HPDE6-E6E7 (cell line): ENCODE data around the gene RB1.

ENCODE experiments used
- DNase-seq: peaks from one replicate; pipeline ENCODE4 v3.0.0; 2011; ENCODE audit warnings: missing footprints; ENCODE audit errors: extremely low spot score

Gene RB1

GRCh38 chr13:48303359-48304142 is at the start of gene RB1:
Gene RB1 (plus strand): TSS chr13:48303751. CDS start chr13:48303913, 162 bp downstream.
- DNase-seq, result peak; percentile 52

GRCh38 chr13:48253849-48254248 is 49.7 kb upstream of the RB1 start:
- no peak for DNase-seq

DNA sequence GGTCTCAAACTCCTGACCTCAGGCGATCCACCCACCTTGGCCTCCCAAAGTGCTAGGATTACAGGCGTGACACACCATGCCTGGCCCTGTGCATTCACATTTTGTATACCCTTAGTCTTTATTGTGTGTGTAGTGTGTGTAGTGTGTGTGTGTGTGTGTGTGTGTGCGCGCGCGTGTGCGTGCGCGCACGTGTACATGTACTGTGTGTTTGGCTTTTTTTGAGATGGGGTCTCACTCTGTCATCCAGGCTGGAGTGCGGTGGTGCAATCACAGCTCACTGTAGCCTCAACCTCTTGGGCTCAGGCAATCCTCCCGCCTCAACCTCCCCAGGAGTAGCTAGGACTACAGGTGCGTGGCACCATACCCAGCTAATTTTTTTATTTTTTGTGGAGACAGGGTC is 48.5 kb upstream of the RB1 start:
- DNase-seq, result no peak

- no peak for DNase-seq
These were observed 47.6 kb upstream of the RB1 start for GRCh38 chr13:48255954-48256353.

- DNase-seq, result no peak
These were observed 45.5 kb upstream of the RB1 start for GRCh38 chr13:48258002-48258401.

GRCh38 chr13:48258430-48258829 is 45.1 kb upstream of the RB1 start:
- no peak for DNase-seq

GRCh38 chr13:48260970-48261369 is 42.6 kb upstream of the RB1 start:
- no peak for DNase-seq

GRCh38 chr13:48263196-48263595 is 40.4 kb upstream of the RB1 start:
- DNase-seq, result no peak

DNA sequence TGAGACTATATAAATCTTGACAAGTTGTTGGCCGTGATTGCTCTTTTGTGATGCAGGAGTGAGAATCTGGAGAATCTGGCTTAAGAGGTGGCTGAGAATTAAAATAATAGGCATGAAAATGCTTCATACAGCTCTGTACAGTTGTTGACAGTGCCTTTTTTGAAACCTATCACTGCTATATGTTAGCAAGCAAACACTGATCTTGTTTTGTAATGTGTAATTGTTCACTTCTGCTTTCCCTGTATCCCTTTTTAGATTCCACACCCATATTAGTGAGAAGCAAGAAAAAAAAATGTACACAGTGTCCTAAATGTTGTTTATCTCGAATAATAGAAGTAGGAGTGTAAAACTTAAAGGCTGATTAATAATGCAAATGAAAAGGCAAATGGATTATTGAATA is 39.5 kb upstream of the RB1 start:
- no peak for DNase-seq

DNA sequence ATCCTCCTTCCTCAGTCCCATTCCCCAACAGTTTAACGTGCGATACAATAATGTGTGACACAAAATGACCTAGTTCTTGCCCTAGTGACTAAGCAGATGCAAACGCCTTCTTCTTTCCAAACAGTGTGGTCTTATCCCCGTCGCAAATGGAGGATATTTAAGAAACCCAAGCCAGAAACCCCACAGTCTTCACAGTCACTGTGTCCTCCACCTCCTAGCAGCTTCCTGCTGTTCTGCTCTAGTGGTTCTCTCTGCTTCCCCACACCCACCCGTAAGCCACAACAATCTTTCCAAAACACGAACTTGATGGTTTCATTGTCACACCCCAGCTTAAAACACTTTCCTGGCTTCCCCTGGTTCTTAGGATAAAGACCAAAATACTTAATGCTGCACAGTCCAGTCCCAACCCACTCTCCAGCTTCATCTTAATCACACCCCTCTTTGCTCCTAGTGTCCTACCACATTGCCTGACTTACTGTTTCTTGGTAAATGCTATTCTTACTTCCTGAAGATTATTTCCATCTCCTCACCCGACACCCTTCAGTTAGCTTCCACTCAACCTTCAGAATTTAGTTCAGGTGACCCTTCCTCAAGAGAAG is 38.2 kb upstream of the RB1 start:
- DNase-seq, result no peak

DNA sequence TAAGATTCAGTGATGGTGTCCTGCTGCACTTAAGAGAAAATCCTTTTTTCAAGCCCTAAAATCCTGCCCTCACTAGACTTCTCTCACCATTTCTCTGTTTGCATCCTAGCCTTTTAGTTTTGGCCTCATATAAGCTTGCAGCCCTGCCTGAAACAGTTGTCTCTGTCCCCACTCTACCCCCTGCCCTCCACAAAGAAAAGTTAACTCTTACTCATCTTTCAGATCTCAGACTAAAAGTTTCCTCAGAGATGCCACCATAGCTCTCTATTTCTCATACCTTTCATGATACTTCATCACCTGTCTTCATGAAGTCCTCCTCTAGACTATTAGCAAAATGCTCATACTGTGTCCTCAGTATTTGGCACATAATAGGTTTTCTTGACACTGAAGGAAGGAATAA is 37.4 kb upstream of the RB1 start:
- DNase-seq, result no peak

GRCh38 chr13:48266701-48267639 is 36.6 kb upstream of the RB1 start:
- no peak for DNase-seq

DNA sequence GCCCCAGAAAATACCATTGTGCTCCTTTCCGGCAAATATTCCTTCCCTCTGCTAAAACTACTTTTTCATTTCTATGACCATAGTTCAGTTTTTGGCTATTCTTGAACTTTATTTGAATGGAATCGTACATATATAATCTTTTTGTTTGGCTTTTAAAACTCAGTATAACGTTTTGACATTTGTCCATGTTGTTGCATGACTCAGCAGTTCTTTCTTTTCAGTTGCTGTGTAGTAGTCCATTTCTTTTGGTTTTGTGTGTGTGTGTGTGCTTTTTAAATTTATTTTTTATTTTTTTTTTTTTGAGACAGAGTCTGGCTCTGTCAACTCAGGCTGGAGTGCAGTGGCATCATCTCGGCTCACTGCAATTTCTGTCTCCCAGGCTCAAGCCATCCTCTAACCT is 35.5 kb upstream of the RB1 start:
- DNase-seq, result no peak

- no peak for DNase-seq
These were observed 30.2 kb upstream of the RB1 start for GRCh38 chr13:48273346-48273745.

- DNase-seq, result no peak
These were observed 28.0 kb upstream of the RB1 start for GRCh38 chr13:48275507-48275906.

DNA sequence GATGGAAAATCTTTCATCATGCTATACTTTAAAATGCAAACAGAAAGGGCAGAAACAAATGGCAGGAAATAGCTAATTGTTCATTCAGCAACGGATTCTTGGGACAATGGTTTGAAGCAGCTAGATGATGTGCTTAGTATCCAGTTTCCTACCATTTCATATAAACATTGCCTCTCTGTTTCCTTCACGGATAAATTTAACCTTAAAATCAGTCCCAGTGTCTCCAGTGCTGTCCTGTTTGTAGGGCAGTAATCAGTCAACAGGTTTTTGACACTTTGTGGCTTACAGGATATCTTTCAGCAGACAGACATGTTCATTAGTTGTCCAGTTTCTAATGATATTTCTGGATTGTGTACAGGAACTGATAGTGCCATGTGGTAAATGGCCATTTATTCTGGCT is 24.7 kb upstream of the RB1 start:
- no peak for DNase-seq

DNA sequence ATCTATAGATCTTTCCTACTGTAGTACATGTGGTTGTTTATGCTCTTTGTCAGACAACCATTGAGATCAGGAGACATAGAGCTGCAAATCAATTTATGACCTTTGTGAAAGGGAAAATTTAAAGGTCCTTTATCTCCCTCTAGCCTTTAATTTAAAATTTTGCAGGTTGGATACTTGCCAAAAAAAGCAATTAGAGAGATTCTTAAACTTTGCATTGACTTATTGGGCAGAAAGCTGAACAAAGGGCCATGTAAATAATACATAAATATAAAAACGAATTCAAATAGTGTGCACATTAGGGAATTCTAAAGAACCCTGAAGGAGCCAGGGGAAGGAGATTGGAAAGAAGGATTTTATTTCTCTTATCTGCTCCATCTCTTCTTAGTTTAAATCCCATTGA is 22.0 kb upstream of the RB1 start:
- no peak for DNase-seq

DNA sequence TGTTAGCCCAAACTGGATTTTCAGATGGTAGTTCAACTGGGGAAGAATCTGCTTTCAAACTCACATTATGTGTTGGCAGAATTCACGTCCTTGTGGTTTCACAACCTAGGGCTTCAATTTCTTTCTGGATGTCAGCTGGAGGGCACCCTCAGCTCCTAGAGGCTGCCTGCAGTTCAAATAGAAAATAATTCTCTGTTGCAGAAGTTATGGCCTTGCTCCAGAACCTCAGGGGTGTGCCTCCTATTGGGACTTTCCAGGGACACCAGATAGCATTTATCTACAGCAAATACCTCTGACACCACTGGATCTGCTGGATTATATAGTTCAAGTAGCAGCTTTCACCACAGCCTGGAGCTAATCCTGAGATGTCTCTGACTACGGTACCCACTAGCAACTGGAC is 11.8 kb upstream of the RB1 start:
- DNase-seq, result no peak

GRCh38 chr13:48292650-48293049 is 10.9 kb upstream of the RB1 start:
- no peak for DNase-seq

DNA sequence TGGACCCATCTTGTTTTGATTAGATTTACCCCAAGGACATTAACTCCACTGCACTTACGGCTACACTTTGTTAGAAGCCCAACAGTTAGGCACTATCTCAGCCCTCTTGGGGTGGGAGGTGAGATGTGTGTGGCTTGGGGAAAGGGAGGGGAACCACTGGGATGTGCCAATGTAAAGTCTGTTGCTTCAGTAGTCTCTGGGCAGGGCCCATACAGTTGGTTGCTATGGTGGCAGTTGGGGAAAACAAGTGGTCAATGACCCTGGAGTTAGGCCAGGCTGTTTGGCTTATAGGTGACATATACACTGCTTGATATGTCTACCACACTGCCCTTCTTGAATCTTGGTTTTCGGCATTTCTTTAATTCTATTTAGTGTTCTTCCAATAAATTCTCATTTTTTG is 8.9 kb upstream of the RB1 start:
- DNase-seq, result no peak

- no peak for DNase-seq
These were observed 8.3 kb upstream of the RB1 start for GRCh38 chr13:48295271-48295670.

GRCh38 chr13:48296528-48296927 is 7.0 kb upstream of the RB1 start:
- no peak for DNase-seq
